Caco-2 (cell line): ENCODE data around the gene SH3BP5. TPM values are rescaled to one million over a fixed set of nuclear protein-coding genes. Genes with fewer than 3 reads are reported as not detected.

Experiments
- BruUV-seq: library from RNA; stranded (reverse); fragments of 400-500 nt; replicated peaks from 2 replicates; lab custom pipeline; 2021; lab: Mats Ljungman, UMichigan
- CTCF ChIA-PET: fragments of 300-600 bp; sonication (Branson Sonifier 250); formaldehyde crosslinking; loops from one replicate; lab custom pipeline; 2022; ENCODE audit warnings: antibody characterized with exemption; lab: Charles Lee
- POLR2A ChIA-PET: fragments of 300-600 bp; sonication (Branson Sonifier 250); formaldehyde crosslinking; loops from one replicate; lab custom pipeline; 2022; ENCODE audit warnings: antibody characterized with exemption; lab: Charles Lee
- DNase-seq, 2 experiments: peaks; one replicate each; pipeline versions ENCODE4 v3.0.0 to v3.0.0-alpha.2; 2020 to 2022
- H3K27me3 ChIP-seq: replicated peaks from 2 replicates; pipeline ENCODE4 v1.6.0; 2011; ENCODE audit warnings: low read length; ENCODE audit not compliant: control insufficient read depth, insufficient read depth
- H3K36me3 ChIP-seq: 2 replicates; pipeline ENCODE4 v1.5.1; 2011; ENCODE audit warnings: low read length; ENCODE audit not compliant: control insufficient read depth, insufficient read depth
- H3K4me1 ChIP-seq: fragments of 250-450 bp; sonication (Bioruptor Pico); 2 replicates; pipeline ENCODE4 v1.5.1; 2020; ENCODE audit warnings: mild to moderate bottlenecking
- H3K4me3 ChIP-seq: 2 replicates; pipeline ENCODE4 v1.5.1; 2011; ENCODE audit warnings: low read depth, mild to moderate bottlenecking, control low read depth, low read length
- H3K9me3 ChIP-seq: fragments of 250-450 bp; sonication (Bioruptor Pico); 2 replicates; pipeline ENCODE4 v1.5.1; 2020; ENCODE audit warnings: mild to moderate bottlenecking, moderate library complexity
- H3K27ac Mint-ChIP-seq: one replicate; pipeline ENCODE4 v1.8.0; 2022; ENCODE audit warnings: mixed read lengths; ENCODE audit not compliant: unreplicated experiment
- H3K27me3 Mint-ChIP-seq: one replicate; pipeline ENCODE4 v1.8.0; 2022; ENCODE audit warnings: mixed read lengths; ENCODE audit not compliant: insufficient read depth, unreplicated experiment
- H3K36me3 Mint-ChIP-seq: one replicate; pipeline ENCODE4 v1.8.0; 2022; ENCODE audit warnings: mild to moderate bottlenecking, mixed read lengths; ENCODE audit not compliant: insufficient read depth, unreplicated experiment
- H3K4me1 Mint-ChIP-seq: one replicate; pipeline ENCODE4 v1.8.0; 2022; ENCODE audit warnings: low read depth, mixed read lengths; ENCODE audit not compliant: unreplicated experiment
- H3K4me3 Mint-ChIP-seq: one replicate; pipeline ENCODE4 v1.8.0; 2022; ENCODE audit warnings: mild to moderate bottlenecking, moderate library complexity, mixed read lengths; ENCODE audit not compliant: unreplicated experiment
- H3K9me3 Mint-ChIP-seq: one replicate; pipeline ENCODE4 v1.8.0; 2022; ENCODE audit warnings: mixed read lengths; ENCODE audit not compliant: unreplicated experiment
- intact Hi-C: fragments of 100-400 bp; cut with micrococcal nuclease; formaldehyde crosslinking; loops from one replicate; pipeline ENCODE4 v1.10.0; 2022; ENCODE audit not compliant: unreplicated experiment
- total RNA-seq: library from RNA; stranded (reverse); gene quantifications from 2 replicates; pipeline ENCODE4 v1.2.3, GENCODE V29; 2022
- TF ChIP-seq, protein P1 (sequence below), 2 experiments: fragments of 200-600 bp in 1 of 2; IDR thresholded peaks; 1 replicate in 1 of 2; 2 replicates in 1 of 2; pipeline versions ENCODE4 v1.5.1 to v1.8.0; 2011 to 2022; ENCODE audit warnings: antibody characterized with exemption in 1 of 2, control low read depth in 1 of 2, inconsistent platforms in 1 of 2, low read depth in 1 of 2, low read length in 1 of 2, mild to moderate bottlenecking in 1 of 2, moderate library complexity in 1 of 2; ENCODE audit not compliant: insufficient read depth in 1 of 2, severe bottlenecking in 1 of 2, unreplicated experiment in 1 of 2

Gene SH3BP5
- total RNA-seq, 1 experiment from 2014 or later = 26.1 TPM

DNA sequence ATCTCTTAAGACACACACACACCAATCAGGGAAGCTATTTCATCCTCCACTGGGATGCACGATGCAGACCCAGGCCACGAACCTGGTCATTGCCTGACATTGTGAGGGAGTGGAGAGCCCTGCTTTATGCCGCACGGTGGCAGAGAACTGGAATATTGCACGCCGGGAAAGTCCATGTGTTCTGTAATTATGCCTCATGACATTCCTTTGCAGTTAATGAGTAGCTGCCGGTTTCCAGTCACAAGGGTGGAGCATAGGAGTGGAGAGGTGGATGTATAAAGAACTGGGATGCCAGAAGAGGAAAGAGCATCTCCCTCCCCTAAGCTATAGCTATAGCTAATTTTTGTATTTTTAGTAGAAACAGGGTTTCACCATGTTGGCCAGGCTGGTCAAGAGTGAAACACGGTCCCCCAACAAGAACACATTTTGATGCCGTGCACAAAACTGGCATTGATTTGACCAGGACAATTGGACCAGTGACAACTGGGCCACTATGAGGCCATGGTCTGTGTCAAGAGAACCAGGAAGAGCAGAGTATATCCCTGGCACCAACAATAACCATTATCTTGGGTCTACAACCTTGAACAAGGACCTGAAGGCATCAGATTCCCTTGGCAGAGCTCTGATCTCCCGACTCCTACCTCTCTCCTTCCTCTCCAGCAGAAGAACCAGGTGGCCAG, 51.4 kb downstream of the SH3BP5 start:
- Mint-ChIP-seq H3K27ac (peak overlapping the region; percentile 61), H3K9me3 (no peaks in the 10 kb centered on the region), H3K27me3 (no peaks in the 10 kb centered on the region), H3K4me3 (no peak overlapping the region), H3K4me1 (peaks cover 24% of the 10 kb centered on the region), H3K36me3 (peaks cover 1% of the 10 kb centered on the region)
- peaks cover 13% of the 10 kb centered on the region for H3K4me1 ChIP-seq
- no peaks in the 10 kb centered on the region for H3K27me3 ChIP-seq
- CTCF ChIA-PET = interaction anchor here (0.6 to 1.6 kb wide), 4 partner anchors 13 to 1870 kb away, joined by 3 to 6 read pairs (median 3); no protein-coding TSS in a partner anchor
- no peak overlapping the region for H3K4me3 ChIP-seq
- no TSS peak for BruUV-seq
- H3K9me3 ChIP-seq = no peaks in the 10 kb centered on the region
- H3K36me3 ChIP-seq = no peaks in the 10 kb centered on the region
- peak; percentile 30 to 52 for DNase-seq
- intact Hi-C loops = loop anchor here (1.0 kb wide), 1 partner anchor 29 kb away; no protein-coding TSS in a partner anchor
- TF ChIP-seq, protein P1, sequence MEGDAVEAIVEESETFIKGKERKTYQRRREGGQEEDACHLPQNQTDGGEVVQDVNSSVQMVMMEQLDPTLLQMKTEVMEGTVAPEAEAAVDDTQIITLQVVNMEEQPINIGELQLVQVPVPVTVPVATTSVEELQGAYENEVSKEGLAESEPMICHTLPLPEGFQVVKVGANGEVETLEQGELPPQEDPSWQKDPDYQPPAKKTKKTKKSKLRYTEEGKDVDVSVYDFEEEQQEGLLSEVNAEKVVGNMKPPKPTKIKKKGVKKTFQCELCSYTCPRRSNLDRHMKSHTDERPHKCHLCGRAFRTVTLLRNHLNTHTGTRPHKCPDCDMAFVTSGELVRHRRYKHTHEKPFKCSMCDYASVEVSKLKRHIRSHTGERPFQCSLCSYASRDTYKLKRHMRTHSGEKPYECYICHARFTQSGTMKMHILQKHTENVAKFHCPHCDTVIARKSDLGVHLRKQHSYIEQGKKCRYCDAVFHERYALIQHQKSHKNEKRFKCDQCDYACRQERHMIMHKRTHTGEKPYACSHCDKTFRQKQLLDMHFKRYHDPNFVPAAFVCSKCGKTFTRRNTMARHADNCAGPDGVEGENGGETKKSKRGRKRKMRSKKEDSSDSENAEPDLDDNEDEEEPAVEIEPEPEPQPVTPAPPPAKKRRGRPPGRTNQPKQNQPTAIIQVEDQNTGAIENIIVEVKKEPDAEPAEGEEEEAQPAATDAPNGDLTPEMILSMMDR (IDR thresholded peaks at IDR 0.05; ENCODE audit: insufficient read depth in 1 of 2, low read depth in 1 of 2, low read length in 1 of 2, severe bottlenecking in 1 of 2, unreplicated experiment in 1 of 2) = no peak
- POLR2A ChIA-PET = no interaction called here

DNA sequence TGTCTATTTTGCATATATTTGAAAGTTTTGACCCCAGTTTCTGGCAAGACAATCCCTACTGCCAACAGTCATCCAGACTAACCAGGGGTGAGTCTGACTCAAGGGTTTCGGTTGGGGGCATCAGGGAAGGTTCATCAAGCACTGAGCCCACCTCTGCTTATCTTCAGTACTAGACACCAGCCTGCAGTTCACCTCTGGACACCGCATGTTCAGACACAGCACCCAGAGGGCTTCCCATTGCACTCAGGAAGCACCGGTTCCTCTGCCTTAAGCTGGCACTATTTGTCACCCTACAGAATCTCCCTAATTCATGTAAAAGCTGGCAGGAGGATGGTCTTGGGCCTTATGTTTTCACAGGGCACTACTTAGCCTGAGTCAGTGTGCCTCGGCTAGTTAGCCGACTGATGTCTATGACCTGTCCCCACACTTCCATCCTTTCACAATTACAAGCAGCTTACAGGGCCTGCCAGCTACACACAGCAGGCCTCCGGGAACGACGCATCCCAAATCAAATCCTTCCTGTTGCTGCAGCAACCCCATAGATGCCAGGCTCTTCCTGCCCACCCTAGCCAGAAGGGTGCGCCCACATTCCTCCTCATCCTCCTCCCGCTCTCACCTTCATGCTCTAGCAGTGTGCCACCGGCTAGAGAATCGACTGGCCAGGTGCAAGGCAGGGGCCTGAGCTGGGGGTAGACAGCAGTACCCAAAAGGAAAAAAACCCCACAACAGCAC, 52.5 kb downstream of the SH3BP5 start:
- Mint-ChIP-seq H3K27me3 (no peaks in the 10 kb centered on the region), H3K4me3 (no peak overlapping the region), H3K9me3 (no peaks in the 10 kb centered on the region), H3K27ac (peak overlapping the region; percentile 51), H3K4me1 (peaks cover 24% of the 10 kb centered on the region), H3K36me3 (no peaks in the 10 kb centered on the region)
- Histone ChIP-seq H3K36me3 (no peaks in the 10 kb centered on the region), H3K27me3 (no peaks in the 10 kb centered on the region), H3K4me1 (peaks cover 13% of the 10 kb centered on the region), H3K9me3 (no peaks in the 10 kb centered on the region), H3K4me3 (no peak overlapping the region)
- POLR2A ChIA-PET = no interaction called here
- CTCF ChIA-PET = interaction anchor here (0.6 to 1.6 kb wide), 3 partner anchors 12 to 121 kb away, joined by 3 to 6 read pairs (median 3); no protein-coding TSS in a partner anchor
- TF ChIP-seq, protein P1 (IDR thresholded peaks at IDR 0.05; ENCODE audit: insufficient read depth in 1 of 2, low read depth in 1 of 2, low read length in 1 of 2, severe bottlenecking in 1 of 2, unreplicated experiment in 1 of 2) = no peak
- intact Hi-C loops = no loop called here
- no peak for DNase-seq
- BruUV-seq = no TSS peak

DNA sequence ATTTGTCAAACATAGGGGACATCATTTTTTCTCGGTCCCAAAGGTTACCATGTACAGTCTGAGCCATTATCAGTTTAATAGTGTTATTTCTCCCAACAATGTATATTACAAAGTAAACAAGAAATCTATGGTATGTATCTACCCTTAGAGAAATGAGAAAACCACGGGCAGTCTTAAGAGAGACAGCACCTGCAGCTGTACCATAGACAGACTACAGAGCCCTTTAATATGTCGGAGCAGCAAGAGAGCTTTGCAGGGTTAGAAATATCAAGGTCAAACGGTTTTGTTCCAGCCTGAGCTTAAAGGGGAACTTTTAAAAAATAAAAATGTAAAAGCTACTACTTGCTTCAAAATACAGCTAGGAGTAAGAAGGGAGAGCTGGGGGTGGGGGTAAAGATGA, 53.2 kb downstream of the SH3BP5 start:
- Mint-ChIP-seq H3K27ac (no peak overlapping the region), H3K4me1 (peaks cover 24% of the 10 kb centered on the region), H3K27me3 (no peaks in the 10 kb centered on the region), H3K36me3 (no peaks in the 10 kb centered on the region), H3K4me3 (no peak overlapping the region), H3K9me3 (no peaks in the 10 kb centered on the region)
- TF ChIP-seq, protein P1 (IDR thresholded peaks at IDR 0.05; ENCODE audit: insufficient read depth in 1 of 2, low read depth in 1 of 2, low read length in 1 of 2, severe bottlenecking in 1 of 2, unreplicated experiment in 1 of 2) = no peak
- ChIA-PET POLR2A (no interaction called here), CTCF (interaction anchor here (0.6 kb wide), 2 partner anchors 11 to 56 kb away, joined by 3 read pairs; no protein-coding TSS in a partner anchor)
- Histone ChIP-seq H3K36me3 (no peaks in the 10 kb centered on the region), H3K4me3 (no peak overlapping the region), H3K27me3 (no peaks in the 10 kb centered on the region), H3K4me1 (peaks cover 13% of the 10 kb centered on the region), H3K9me3 (no peaks in the 10 kb centered on the region)
- DNase-seq = no peak
- BruUV-seq = no TSS peak
- intact Hi-C loops = no loop called here
